NCI-H128 (cell line): Measurements from ENCODE around the gene TRIM8.
"Not testable (repeated sequence)": the region's sequence is repeated elsewhere in the genome, so short reads cannot be mapped to it uniquely, and the experiment has no call there.

Experiments
- DNase-seq: peaks from one replicate; lab custom pipeline; 2025; ENCODE audit not compliant: unreplicated experiment; lab: John Stamatoyannopoulos, UW

The TRIM8 gene

DNA sequence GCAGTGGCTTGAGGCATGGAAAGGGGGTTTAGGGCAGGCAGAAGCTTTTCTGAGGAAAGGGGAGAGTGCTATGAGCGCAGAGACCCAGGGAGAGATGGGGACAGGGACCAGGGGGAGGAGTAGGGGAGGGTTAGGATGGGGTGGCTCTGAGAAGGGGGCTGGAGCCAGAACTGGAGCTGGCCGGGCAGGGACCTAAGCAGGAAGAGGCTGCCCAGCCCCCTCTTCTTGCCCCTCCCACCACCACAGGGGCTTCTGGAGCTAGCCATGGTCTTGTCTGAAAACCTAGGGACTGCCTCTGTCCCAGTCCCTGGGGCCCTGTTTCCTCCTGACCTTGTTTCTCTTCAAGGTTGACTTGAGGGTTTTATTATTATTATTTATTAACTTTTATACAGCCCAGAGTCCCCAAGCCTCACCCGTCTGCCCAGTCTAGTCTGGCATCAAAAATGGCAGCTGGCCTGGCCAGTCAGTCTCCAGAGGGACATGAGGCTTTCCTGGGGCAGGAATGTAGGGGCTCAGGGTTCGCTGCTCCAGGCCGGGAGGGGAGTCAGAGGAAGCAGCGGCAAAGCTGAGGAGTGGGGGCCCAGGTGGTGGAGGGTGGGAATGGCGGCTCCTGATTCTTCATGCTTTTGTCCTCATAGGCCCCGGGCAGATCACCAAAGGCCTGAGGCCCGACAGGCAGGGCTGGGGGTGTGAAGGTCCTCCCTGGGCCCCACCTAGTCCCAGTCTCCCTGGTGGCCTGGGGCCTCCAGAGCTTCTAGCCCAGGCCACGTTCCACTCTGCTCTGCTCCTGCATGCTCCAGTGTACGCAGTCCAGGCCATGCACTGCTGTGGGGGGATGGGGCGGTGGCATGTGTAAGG is 5.7 kb downstream of the TRIM8 start:
- no peak for DNase-seq

DNA sequence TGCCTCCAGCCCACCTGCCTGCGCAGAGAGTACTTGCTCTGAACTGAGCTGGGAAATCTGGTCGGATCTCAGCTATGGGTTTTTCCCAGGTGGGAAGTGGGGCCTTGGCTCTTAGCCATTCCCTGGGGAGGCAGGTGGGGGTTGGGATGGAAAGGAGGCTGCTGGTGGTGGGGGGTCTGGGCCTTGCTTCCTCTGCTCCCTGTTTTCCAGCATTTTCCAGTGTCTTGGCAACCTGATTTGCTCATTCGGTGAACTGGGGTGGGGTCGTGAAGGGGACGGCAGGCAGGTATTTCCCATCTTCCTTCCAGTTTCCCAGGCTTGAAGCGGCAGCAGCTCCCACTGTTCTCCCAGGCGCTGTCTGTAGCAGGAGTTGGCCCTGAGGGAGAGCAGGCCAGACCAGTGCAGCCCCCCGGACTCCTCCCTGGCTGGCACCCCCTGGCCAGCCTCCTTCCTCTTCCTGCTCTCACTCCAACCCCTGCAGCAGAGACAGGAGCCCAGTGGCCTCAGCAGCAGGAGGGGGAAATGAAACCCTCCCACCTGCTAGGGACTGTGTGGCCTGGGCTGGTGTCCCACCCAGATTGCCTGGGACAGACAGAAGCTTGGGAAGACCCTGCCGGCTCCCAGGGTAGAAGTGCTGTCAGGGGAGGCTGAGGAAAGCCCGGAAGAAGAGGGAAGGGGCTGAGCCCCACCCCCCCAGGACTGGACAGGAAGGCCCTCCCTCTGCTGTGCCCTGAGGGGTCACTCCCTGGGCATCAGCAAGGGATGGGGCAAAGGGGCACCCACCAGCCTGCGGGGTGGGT is 6.6 kb downstream of the TRIM8 start:
- no peak for DNase-seq

- no peak for DNase-seq
These were observed 7.3 kb downstream of the TRIM8 start for GRCh38 chr10:102651455-102652169.

DNA sequence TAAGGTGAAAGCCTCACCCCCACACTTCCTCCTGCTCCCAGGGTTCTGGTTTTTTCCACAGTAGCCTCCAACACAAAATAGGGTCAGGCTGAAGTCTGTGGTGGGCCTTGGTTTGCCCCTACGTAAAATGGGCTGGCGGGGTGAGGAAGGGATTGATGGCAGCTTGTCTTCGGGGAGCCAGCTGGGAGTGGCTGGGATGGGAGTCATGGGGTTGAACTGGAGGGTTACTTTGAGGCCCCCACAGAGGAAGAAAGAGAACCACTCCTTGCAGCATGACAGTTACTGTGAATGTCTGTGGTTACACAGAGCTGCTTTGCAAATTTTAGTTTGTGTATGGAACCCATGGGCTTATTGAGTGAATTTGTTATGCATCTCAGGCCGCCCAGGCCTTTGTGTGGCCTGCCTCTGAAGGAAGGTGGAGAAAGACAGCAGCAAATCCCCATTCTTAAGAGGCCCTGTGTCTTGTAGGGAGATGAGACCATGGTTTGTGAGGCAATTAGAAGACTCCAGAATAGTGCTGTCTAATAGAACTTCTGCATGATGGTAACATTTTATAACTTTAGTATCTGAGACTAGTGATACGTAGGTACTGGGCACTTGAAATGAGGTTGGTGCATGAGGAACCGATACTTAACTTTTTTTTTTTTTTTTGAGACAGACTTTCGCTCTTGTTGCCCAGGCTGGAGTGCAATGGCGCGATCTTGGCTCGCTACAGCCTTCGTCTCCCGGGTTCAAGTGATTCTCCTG is 8.1 kb downstream of the TRIM8 start:
- DNase-seq = no peak

DNA sequence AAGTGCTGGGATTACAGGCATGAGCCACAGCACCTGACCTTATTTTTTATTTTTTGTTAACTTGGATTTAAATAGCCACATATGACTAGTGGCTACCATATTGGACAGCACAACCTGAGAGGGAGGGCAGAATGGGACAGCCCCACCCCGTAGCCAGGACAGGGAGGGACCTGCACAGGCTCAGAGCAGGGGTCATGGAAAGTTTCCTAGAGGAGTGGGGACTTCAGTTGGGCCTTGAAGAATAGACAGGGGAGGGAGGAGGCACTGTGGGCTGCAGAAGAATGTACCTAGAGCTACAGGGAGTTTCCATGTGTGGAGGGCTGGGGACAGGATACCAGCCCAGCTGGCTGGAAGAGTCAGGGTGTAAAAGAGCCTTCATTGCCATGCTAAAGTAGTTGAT is 8.8 kb downstream of the TRIM8 start:
- DNase-seq = no peak

DNA sequence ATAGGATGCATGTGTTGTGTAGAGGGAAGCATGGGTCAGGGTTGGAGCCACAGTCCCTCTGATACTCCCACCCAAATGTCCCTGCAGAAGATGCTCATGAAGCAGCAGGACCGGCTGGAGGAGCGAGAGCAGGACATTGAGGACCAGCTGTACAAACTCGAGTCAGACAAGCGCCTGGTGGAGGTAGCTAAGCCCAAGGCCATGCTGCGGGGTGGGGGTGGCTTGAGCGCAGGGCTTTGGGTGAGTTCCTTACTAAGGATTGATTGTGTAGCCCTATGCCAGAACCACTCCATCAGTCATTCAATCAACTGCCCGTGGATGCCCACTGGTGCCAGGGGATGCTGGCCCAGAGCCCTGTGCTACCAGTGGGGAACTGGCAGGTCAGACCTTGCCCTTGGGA is 10.3 kb downstream of the TRIM8 start:
- DNase-seq = no peak

DNA sequence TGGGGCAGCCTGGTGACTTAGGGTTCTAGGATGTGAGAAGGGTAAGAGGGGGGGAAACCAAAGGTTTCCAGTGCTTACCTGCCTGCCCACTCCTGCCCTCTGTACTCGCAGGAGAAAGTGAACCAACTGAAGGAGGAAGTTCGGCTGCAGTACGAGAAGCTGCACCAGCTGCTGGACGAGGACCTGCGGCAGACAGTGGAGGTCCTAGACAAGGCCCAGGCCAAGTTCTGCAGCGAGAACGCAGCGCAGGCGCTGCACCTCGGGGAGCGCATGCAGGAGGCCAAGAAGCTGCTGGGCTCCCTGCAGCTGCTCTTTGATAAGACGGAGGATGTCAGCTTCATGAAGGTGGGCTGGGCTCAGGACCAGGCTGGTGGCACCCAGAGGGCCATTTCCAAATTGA is 10.7 kb downstream of the TRIM8 start:
- DNase-seq = no peak

GRCh38 chr10:102656026-102656425 is 11.7 kb downstream of the TRIM8 start:
- DNase-seq = no peak

DNA sequence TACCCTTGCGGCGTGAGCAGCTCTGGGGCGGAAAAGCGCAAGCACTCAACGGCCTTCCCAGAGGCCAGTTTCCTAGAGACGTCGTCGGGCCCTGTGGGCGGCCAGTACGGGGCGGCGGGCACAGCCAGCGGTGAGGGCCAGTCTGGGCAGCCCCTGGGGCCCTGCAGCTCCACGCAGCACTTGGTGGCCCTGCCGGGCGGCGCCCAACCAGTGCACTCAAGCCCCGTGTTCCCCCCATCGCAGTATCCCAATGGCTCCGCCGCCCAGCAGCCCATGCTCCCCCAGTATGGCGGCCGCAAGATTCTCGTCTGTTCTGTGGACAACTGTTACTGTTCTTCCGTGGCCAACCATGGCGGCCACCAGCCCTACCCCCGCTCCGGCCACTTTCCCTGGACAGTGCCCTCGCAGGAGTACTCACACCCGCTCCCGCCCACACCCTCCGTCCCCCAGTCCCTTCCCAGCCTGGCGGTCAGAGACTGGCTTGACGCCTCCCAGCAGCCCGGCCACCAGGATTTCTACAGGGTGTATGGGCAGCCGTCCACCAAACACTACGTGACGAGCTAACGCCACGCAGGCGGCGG is 12.6 kb downstream of the TRIM8 start:
- no peak for DNase-seq

DNA sequence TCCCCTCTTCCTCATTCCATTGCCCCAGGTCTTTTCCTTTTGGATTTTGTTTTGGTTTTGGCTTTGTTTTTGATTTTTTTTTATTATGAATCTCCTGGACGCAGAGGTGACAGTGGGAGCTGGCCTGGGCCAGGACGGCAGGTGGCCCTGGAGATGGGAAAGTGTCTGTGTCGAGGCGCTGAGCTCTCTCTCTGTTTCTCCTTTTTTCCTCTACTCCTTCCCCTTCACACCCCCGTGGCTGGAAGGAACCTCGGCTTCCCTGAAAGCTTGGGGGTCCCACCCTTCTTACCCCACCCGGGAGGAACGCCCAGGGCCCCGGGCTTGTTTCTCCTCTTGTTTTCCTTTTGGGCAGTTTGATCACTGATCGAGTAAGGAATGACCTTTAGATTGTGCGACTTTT is 13.2 kb downstream of the TRIM8 start:
- DNase-seq = no peak

DNA sequence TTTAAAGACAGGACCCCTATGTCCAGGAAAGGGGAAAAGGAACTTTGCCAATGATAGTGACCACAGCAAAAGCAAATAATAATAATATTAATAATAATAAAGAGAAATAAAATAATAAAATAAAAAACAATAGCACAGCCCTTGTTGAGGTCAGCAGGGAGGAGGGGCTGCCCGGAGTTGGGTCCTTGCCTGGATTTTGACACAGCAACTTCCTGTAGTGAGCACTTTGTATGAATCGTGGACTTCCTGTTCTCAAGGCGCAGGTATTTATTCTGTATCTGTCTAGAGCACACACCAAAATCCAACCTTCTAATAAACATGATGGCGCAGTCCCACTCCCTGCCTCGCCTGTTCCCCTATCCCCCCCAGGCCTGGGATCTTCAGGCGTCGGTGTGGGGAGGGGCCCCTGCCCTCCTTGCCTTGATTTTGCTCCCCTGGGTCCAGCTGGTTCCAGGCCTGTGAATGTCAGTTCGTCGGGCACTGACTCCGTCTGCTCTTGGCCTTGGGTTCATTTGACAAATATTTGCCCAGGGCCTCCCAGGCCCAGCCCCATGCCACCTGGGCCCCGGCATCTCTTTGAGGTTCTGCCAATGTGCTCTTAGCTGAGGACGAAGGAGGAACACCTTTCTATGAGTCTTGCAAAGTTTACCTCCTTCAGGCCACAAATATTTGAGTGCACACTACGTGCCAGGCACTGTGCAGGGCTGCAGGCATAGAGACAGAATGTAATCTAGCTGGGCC is 13.9 kb downstream of the TRIM8 start:
- DNase-seq = no peak

DNA sequence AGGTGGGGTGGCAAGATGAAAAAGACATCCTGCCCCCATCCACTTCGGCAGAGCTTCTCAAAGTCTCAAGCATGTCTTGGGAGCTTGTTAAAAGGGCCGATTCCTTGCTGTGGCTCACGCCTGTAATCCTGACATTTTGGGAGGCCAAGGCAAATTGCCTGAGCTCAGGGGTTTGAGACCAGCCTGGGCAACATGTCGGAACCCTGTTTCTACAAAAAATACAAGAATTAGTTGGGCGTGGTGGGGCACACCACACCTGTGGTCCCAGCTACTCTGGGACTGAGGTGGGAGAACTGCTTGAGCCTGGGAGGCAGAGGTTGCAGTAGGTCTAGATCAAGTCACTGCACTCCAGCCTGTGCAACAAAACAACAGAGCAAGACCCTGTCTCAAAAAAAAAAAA is 14.5 kb downstream of the TRIM8 start:
- DNase-seq = no peak

GRCh38 chr10:102660888-102661657 is 16.8 kb downstream of the TRIM8 start:
- no peak for DNase-seq

DNA sequence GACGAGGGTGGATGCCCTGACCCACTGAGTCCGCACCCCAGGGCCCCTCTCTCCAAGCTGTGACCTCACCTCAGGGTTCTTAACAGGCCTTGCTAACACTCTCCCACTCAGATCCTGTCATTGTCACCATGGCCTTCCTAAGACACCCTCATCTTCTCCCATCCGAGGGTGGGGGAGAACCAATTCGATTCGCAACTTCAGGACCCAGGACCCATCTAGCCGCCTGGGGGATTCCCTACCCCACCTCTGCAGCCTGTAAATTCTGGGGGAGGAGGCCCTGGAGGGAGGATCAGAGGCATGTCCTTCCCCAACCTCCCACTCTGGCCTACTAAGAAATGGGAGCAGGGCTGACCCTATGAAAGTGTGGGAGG is 17.4 kb downstream of the TRIM8 start:
- DNase-seq = no peak

DNA sequence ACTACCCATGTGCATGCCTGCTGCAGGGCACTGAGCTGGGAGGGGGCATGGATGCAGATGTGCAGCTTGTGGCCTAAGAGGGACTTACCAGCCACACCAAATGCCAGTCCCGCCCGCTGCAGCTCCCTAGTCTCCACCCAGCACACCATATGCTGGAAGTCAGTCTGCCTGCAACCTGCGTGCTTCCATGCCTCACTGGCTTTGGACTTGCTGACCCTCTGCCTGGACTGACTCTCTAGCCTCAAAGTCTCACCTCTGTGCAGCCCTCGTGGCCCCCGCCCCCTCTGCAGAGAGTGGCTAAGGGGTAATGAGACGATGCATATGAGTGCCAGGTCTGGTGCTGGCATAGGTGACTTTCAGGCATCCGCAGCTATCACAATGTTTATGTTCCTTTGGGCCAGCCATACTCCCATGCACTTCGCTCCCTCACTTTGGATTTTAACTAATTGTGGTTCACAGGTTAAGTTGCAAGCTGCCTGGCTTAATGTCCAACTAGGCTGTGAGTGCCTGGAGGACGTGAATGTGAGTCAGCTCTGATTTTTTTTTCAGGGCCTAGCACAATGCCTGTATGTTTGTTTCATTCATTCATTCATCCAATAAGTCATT is 21.7 kb downstream of the TRIM8 start:
- no peak for DNase-seq

- not testable (repeated sequence) for DNase-seq
These were observed 23.1 kb downstream of the TRIM8 start for GRCh38 chr10:102667411-102667810.

DNA sequence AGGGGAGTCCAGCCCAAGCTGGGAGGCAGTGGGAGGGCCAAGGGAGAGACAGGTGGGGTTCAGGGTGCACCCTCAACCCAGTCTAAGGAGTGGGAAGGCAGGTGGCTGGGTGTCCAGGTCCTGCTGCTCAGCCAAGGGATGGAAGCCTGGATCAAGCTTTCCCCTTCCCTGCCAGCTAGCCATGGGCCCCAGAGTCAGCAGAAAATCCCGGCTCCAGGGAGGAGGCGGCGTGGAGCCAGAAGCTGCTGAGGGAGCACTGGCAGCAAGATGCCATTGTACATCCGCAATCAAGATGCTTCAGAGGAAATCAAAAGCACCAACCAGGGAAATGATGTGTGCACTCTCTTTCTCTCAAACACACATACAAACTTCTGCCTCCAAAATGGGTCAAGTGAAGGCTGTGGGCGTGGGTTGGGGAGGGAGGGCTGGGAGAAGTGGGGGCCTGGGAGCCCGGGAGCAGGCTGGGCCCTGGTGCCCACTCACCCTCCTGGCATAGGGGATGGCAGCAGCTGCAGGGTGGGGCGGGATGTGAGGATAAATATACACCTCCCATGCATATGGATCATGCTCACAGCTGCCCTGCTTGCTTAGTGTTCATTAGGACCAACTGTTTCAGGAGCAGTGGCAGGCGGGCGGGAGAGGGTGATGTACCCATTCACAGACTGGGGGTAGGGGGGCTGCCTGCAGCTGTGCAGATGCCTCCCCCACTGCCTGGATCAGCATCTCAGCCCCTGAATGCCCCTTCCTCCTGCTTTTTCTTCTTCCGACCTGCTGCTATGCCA is 24.2 kb downstream of the TRIM8 start:
- no peak for DNase-seq
